Astrocyte (in vitro differentiated cells and primary cell): ENCODE results near the gene MESD. TPM values are rescaled to one million over a fixed set of nuclear protein-coding genes. Genes with fewer than 3 reads are reported as not detected.
"Not testable (repeated sequence)": the region's sequence is repeated elsewhere in the genome, so short reads cannot be mapped to it uniquely, and the experiment has no call there.

Source experiments
- DNase-seq: peaks from one replicate; pipeline ENCODE4 v3.0.0-alpha.2; 2010; ENCODE audit warnings: low read depth
- FAIRE-seq: peaks from 2 replicates; lab custom pipeline; 2011; peaks lifted over from hg19 to GRCh38; lab: Jason Lieb, UNC
- H2AFZ ChIP-seq: 2 replicates; pipeline ENCODE4 v1.6.0; 2012; ENCODE audit warnings: low read depth, low read length, inconsistent platforms
- H3K27ac ChIP-seq: 2 replicates; pipeline ENCODE4 v1.5.1; 2011; ENCODE audit warnings: low read depth, low read length, inconsistent platforms
- H3K27me3 ChIP-seq: 2 replicates; pipeline ENCODE4 v1.6.0; 2011; ENCODE audit warnings: low read length, inconsistent platforms; ENCODE audit not compliant: insufficient read depth
- H3K36me3 ChIP-seq: 2 replicates; pipeline ENCODE4 v1.5.1; 2011; ENCODE audit warnings: low read length, inconsistent platforms; ENCODE audit not compliant: insufficient read depth
- H3K4me1 ChIP-seq: 2 replicates; pipeline ENCODE4 v1.5.1; 2011; ENCODE audit warnings: low read length, inconsistent platforms; ENCODE audit not compliant: insufficient read depth
- H3K4me2 ChIP-seq: 2 replicates; pipeline ENCODE4 v1.6.0; 2012; ENCODE audit warnings: low read length, inconsistent platforms
- H3K4me3 ChIP-seq: 2 replicates; pipeline ENCODE4 v1.5.1; 2011; ENCODE audit warnings: low read depth, mild to moderate bottlenecking, low read length, inconsistent platforms; ENCODE audit not compliant: insufficient read depth
- H3K79me2 ChIP-seq: 2 replicates; pipeline ENCODE4 v1.6.0; 2012; ENCODE audit warnings: mild to moderate bottlenecking, low read length, inconsistent platforms; ENCODE audit not compliant: insufficient read depth
- H3K9ac ChIP-seq: 2 replicates; pipeline ENCODE4 v1.6.0; 2012; ENCODE audit warnings: mild to moderate bottlenecking, low read length, inconsistent platforms
- H3K9me3 ChIP-seq: 2 replicates; pipeline ENCODE4 v1.5.1; 2012; ENCODE audit warnings: low read depth, mild to moderate bottlenecking, low read length, inconsistent platforms; ENCODE audit not compliant: insufficient read depth
- H4K20me1 ChIP-seq: 2 replicates; pipeline ENCODE4 v1.6.0; 2012; ENCODE audit warnings: low read length, inconsistent platforms; ENCODE audit not compliant: insufficient read depth
- H3K27ac Mint-ChIP-seq: one replicate; pipeline ENCODE4 v1.8.0; 2021; ENCODE audit warnings: mild to moderate bottlenecking, mixed read lengths; ENCODE audit not compliant: unreplicated experiment
- H3K27me3 Mint-ChIP-seq: one replicate; pipeline ENCODE4 v1.8.0; 2021; ENCODE audit warnings: low read depth, mixed read lengths; ENCODE audit not compliant: unreplicated experiment
- H3K36me3 Mint-ChIP-seq: one replicate; pipeline ENCODE4 v1.8.0; 2021; ENCODE audit warnings: low read depth, mixed read lengths; ENCODE audit not compliant: unreplicated experiment
- H3K4me1 Mint-ChIP-seq: one replicate; pipeline ENCODE4 v1.8.0; 2021; ENCODE audit warnings: low read depth, mixed read lengths; ENCODE audit not compliant: unreplicated experiment
- H3K4me3 Mint-ChIP-seq: one replicate; pipeline ENCODE4 v1.8.0; 2021; ENCODE audit warnings: mild to moderate bottlenecking, moderate library complexity, mixed read lengths; ENCODE audit not compliant: unreplicated experiment
- H3K9me3 Mint-ChIP-seq: one replicate; pipeline ENCODE4 v1.8.0; 2021; ENCODE audit warnings: mild to moderate bottlenecking, mixed read lengths; ENCODE audit not compliant: unreplicated experiment
- EZH2 ChIP-seq: IDR thresholded peaks from 2 replicates; pipeline ENCODE4 v1.6.1; 2012; ENCODE audit warnings: mild to moderate bottlenecking, low read length, inconsistent platforms; ENCODE audit not compliant: insufficient read depth
- total RNA-seq: library from RNA; stranded (reverse); gene quantifications from 2 replicates; pipeline ENCODE4 v1.2.1, GENCODE V29; 2021
- TF ChIP-seq, protein P1 (sequence below): IDR thresholded peaks from 2 replicates; pipeline ENCODE4 v1.5.1; 2011; ENCODE audit warnings: low read depth, mild to moderate bottlenecking, inconsistent platforms, low read length, moderate library complexity; ENCODE audit not compliant: insufficient read depth

Gene MESD
- total RNA-seq, 1 donor from 2014 or later, result 33.1 TPM

DNA sequence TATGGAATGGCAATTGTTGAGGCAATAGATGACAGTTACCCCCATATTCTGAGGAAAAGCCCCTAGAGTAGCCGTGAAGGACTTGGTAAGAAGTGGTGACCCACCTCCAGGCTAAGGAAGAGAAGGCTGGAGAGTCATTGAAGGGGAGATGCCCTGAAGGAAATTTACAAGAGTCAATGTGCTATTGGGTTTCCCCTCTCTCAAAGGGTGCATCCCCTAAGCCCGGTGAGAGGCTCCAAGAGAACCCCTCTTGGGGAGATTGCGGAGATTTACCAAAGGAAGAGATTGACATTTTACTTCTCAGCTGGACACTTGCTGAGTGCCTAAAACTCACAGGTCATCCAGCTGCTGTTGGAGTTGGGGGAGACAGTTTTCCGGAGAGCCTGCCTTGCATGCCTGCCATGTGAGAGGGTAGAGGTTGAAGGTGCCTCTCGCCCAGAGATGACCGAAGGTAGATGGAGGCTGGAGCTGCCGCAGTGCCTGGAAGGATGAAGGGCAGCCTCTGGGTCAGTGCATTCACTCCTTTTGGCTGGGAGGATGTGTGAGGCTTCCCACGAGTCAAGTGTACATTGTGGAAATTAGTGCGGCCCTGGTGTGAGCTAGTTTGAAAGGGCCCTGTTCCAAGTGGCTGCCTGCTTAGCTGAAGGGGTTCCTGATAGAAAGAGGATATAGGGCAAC, 30.7 kb downstream of the MESD start:
- Histone ChIP-seq H3K4me1 (peaks cover 21% of the 10 kb centered on the region), H4K20me1 (peaks cover 1% of the 10 kb centered on the region), H3K4me2 (no peak overlapping the region), H3K36me3 (no peaks in the 10 kb centered on the region), H3K9me3 (no peaks in the 10 kb centered on the region), H3K79me2 (no peaks in the 10 kb centered on the region), H3K4me3 (no peak overlapping the region), H2AFZ (no peak overlapping the region), H3K27me3 (no peaks in the 10 kb centered on the region), H3K27ac (no peak overlapping the region), H3K9ac (no peak overlapping the region)
- Mint-ChIP-seq H3K36me3 (peaks cover 11% of the 10 kb centered on the region), H3K27ac (no peak overlapping the region), H3K27me3 (no peaks in the 10 kb centered on the region), H3K4me3 (no peak overlapping the region), H3K4me1 (peaks cover 32% of the 10 kb centered on the region), H3K9me3 (peaks cover 3% of the 10 kb centered on the region)
- TF ChIP-seq EZH2, result no peak
- TF ChIP-seq, protein P1, sequence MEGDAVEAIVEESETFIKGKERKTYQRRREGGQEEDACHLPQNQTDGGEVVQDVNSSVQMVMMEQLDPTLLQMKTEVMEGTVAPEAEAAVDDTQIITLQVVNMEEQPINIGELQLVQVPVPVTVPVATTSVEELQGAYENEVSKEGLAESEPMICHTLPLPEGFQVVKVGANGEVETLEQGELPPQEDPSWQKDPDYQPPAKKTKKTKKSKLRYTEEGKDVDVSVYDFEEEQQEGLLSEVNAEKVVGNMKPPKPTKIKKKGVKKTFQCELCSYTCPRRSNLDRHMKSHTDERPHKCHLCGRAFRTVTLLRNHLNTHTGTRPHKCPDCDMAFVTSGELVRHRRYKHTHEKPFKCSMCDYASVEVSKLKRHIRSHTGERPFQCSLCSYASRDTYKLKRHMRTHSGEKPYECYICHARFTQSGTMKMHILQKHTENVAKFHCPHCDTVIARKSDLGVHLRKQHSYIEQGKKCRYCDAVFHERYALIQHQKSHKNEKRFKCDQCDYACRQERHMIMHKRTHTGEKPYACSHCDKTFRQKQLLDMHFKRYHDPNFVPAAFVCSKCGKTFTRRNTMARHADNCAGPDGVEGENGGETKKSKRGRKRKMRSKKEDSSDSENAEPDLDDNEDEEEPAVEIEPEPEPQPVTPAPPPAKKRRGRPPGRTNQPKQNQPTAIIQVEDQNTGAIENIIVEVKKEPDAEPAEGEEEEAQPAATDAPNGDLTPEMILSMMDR, result no peak
- DNase-seq (no peak), FAIRE-seq (no peak)

DNA sequence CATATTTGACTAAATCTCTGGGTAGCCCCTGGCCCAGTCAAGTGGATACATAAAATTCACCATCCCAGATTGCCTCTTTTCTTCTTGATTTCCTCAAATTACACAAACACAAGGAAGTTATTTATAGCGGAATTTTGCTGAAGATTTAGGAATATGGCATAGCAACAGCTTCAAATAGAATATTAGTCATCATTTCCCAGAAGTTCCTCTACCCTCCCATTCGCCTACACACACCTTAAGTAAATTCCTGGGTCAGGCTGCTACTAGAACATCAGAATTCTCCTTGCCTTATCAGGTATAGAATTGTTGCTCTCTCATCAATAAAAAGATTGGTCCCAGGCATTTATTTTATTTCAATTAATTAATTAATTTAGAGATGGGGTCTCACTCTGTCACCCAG, 31.6 kb downstream of the MESD start:
- H3K36me3 Mint-ChIP-seq, result peaks cover 11% of the 10 kb centered on the region
- no peak overlapping the region for H3K27ac ChIP-seq
- peaks cover 21% of the 10 kb centered on the region for H3K4me1 ChIP-seq
- no peak overlapping the region for H3K4me3 ChIP-seq
- H3K9me3 Mint-ChIP-seq, result no peaks in the 10 kb centered on the region
- H3K79me2 ChIP-seq, result no peaks in the 10 kb centered on the region
- no peaks in the 10 kb centered on the region for H3K9me3 ChIP-seq
- no peak overlapping the region for H3K9ac ChIP-seq
- peaks cover 40% of the 10 kb centered on the region for H3K4me1 Mint-ChIP-seq
- peaks cover 5% of the 10 kb centered on the region for H4K20me1 ChIP-seq
- H3K4me2 ChIP-seq, result peak overlapping the region; percentile 15
- TF ChIP-seq, protein P1, result no peak
- TF ChIP-seq EZH2, result no peak
- no peaks in the 10 kb centered on the region for H3K27me3 Mint-ChIP-seq
- H3K36me3 ChIP-seq, result no peaks in the 10 kb centered on the region
- peak overlapping the region; percentile 86 for H3K27ac Mint-ChIP-seq
- peak; percentile 71 for DNase-seq
- H2AFZ ChIP-seq, result no peak overlapping the region
- no peak for FAIRE-seq
- no peaks in the 10 kb centered on the region for H3K27me3 ChIP-seq
- H3K4me3 Mint-ChIP-seq, result no peak overlapping the region

DNA sequence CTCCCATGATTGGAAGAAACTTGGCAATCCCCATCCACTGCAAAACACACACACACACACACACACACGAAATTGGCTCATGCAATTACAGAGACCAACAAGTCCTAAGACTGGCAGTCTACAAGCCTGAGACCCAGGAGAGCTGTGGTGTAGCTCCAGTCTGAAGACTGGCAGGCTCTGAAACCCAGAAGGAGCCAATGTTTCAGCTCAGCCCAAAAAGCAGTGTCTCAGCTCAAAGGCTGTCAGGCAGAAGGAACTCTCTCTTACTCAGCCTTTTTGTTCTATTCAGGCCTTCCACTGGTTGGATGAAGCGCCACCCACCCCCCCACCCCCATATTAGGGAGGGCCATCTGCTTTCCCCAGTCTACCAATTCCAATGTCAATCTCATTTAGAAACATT, 32.1 kb downstream of the MESD start:
- Histone ChIP-seq H3K4me2 (peak overlapping the region; percentile 24), H3K36me3 (no peaks in the 10 kb centered on the region), H2AFZ (no peak overlapping the region), H3K9me3 (no peaks in the 10 kb centered on the region), H4K20me1 (peaks cover 5% of the 10 kb centered on the region), H3K4me3 (no peak overlapping the region), H3K27me3 (no peaks in the 10 kb centered on the region), H3K9ac (no peak overlapping the region), H3K27ac (no peak overlapping the region), H3K4me1 (peaks cover 21% of the 10 kb centered on the region), H3K79me2 (no peaks in the 10 kb centered on the region)
- peaks cover 40% of the 10 kb centered on the region for H3K4me1 Mint-ChIP-seq
- DNase-seq (peak; percentile 51), FAIRE-seq (no peak)
- H3K27me3 Mint-ChIP-seq, result no peaks in the 10 kb centered on the region
- peak overlapping the region; percentile 91 for H3K27ac Mint-ChIP-seq
- peaks cover 9% of the 10 kb centered on the region for H3K36me3 Mint-ChIP-seq
- TF ChIP-seq EZH2, result no peak
- TF ChIP-seq, protein P1, result no peak
- H3K9me3 Mint-ChIP-seq, result no peaks in the 10 kb centered on the region
- peak overlapping the region; percentile 51 for H3K4me3 Mint-ChIP-seq

DNA sequence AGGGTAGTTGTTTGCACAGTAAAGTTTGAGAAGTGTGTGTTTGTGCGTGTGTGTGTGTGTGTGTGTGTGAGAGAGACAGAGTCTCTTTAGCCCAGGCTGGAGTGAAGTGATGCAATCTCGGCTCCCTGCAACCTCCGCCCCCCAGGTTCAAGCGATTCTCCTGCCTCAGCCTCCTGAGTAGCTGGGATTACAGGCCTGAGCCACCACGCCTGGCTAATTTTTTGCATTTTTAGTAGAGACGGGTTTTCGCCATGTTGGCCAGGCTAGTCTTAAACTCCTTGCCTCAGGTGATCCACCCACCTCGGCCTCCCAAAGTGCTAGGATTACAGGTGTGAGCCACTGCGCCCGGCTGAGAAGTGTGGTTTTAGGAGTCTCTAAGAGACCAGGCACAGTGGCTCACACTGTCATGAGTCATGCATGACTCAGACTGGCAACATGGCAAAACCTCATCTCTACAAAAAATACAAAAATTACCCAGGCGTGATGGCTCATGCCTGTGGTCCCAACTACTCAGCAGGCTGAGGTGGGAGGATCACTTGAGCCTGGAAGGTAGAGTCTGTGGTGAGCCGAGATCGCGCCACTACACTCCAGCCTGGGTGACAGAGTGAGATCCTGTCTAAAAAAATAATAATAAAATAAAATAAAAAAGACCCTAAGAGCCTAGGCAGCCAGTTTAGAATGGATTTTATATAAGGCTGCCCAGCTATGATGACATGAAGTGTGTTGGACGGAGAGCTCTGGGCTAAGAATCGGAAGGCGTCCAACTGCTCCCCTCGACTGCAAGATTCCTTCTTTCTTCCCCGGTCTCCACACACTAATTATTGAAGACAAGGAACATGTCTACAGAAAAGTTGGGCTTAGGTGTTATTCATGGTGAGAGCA, 33.8 kb downstream of the MESD start:
- not testable (repeated sequence) for H3K4me3 Mint-ChIP-seq, H3K27me3 Mint-ChIP-seq
- DNase-seq, result peak; percentile 92

More for the DNA sequence above, 33.8 kb downstream of the MESD start:
- H3K9me3 ChIP-seq, H2AFZ ChIP-seq, H3K4me2 ChIP-seq, H3K9me3 Mint-ChIP-seq, H4K20me1 ChIP-seq, H3K36me3 ChIP-seq, H3K27me3 ChIP-seq, FAIRE-seq, H3K4me3 ChIP-seq, H3K9ac ChIP-seq, H3K79me2 ChIP-seq: not testable (repeated sequence)
- H3K4me1 ChIP-seq, result peaks cover 21% of the 10 kb centered on the region
- Mint-ChIP-seq H3K36me3 (peaks cover 12% of the 10 kb centered on the region), H3K27ac (peak overlapping the region; percentile 83), H3K4me1 (peaks cover 40% of the 10 kb centered on the region)
- H3K27ac ChIP-seq, result peak overlapping the region; percentile 13
